HCT116 (cell line): Measurements from ENCODE around the gene TIAM1. TPM values are rescaled to one million over a fixed set of nuclear protein-coding genes. Genes with fewer than 3 reads are reported as not detected.

ENCODE experiments used
- ATAC-seq: fragments of 200-7000 bp; cut with Tn5 transposase; 2 replicates; pipeline ENCODE4 v1.9.1; 2020; ENCODE audit warnings: mild to moderate bottlenecking, moderate library complexity
- BruUV-seq: library from RNA; stranded (reverse); fragments of 400-500 nt; replicated peaks from 2 replicates; lab custom pipeline; 2021; lab: Mats Ljungman, UMichigan
- CTCF ChIA-PET: fragments of 300-600 bp; sonication (Branson Sonifier 250); formaldehyde crosslinking; loops from one replicate; lab custom pipeline; 2021; ENCODE audit warnings: antibody characterized with exemption; lab: Charles Lee
- POLR2A ChIA-PET: fragments of 300-600, 350-600 bp; sonication (Branson Sonifier 250); formaldehyde crosslinking; loops from one replicate; lab custom pipeline; 2021; ENCODE audit warnings: antibody characterized with exemption; lab: Charles Lee
- RAD21 ChIA-PET, 2 experiments: fragments of 300-600 bp; sonication (Branson Sonifier 250); formaldehyde crosslinking; loops; one replicate each; lab custom pipeline; 2023; ENCODE audit warnings: low total read pairs in 2 of 2; ENCODE audit not compliant: uncharacterized antibody in 2 of 2, unreplicated experiment in 2 of 2, low non-redundant PET in 1 of 2; lab: Charles Lee
- DNase-seq: peaks from one replicate; pipeline ENCODE4 v3.0.0-alpha.2; 2010; ENCODE audit warnings: low read depth, low spot score
- H2AFZ ChIP-seq: fragments of 200-600 bp; shearing (Covaris generic), sonication (generic); 2 replicates; pipeline ENCODE4 v1.6.1; 2017; ENCODE audit warnings: low read depth, mixed run types, mixed read lengths, antibody characterized with exemption, low read length; ENCODE audit not compliant: poor library complexity, severe bottlenecking
- H3K27ac ChIP-seq: 2 replicates; pipeline ENCODE4 v1.5.1; 2012; ENCODE audit warnings: low read depth, low read length
- H3K27me3 ChIP-seq: fragments of 200-600 bp; sonication (generic); 2 replicates; pipeline ENCODE4 v1.6.1; 2016; ENCODE audit warnings: mixed run types, low read length, mixed read lengths; ENCODE audit not compliant: insufficient read depth
- H3K36me3 ChIP-seq, 2 experiments: fragments of 200-500 bp in 1 of 2; fragments of 200-600 bp in 1 of 2; sonication (Bioruptor generic) in 1 of 2; sonication (generic) in 1 of 2; 2 replicates each; pipeline versions ENCODE4 v1.5.1 to v1.6.1; 2014 to 2016; ENCODE audit warnings: low read length in 2 of 2, inconsistent platforms in 1 of 2, mixed read lengths in 1 of 2, mixed run types in 1 of 2; ENCODE audit not compliant: insufficient read depth in 2 of 2, control insufficient read depth in 1 of 2
- H3K4me1 ChIP-seq, 2 experiments: fragments of 200-600 bp in 1 of 2; sonication (generic) in 1 of 2; 2 replicates each; pipeline versions ENCODE4 v1.5.1 to v1.6.1; 2012 to 2017; ENCODE audit warnings: low read length in 2 of 2, inconsistent platforms in 1 of 2, mild to moderate bottlenecking in 1 of 2, mixed read lengths in 1 of 2, mixed run types in 1 of 2, moderate library complexity in 1 of 2; ENCODE audit not compliant: insufficient read depth in 2 of 2, control insufficient read depth in 1 of 2
- H3K4me2 ChIP-seq: fragments of 200-600 bp; sonication (generic); 2 replicates; pipeline ENCODE4 v1.6.1; 2017; ENCODE audit warnings: mixed run types, low read length, mixed read lengths
- H3K4me3 ChIP-seq, 2 experiments: fragments of 200-600 bp in 1 of 2; sonication (generic) in 1 of 2; replicated peaks in 1 of 2; 2 replicates each; pipeline ENCODE4 v1.5.1; 2011 to 2016; ENCODE audit warnings: low read length in 2 of 2, control low read depth in 1 of 2, low read depth in 1 of 2, mild to moderate bottlenecking in 1 of 2, mixed read lengths in 1 of 2, mixed run types in 1 of 2
- H3K79me2 ChIP-seq: fragments of 200-600 bp; sonication (generic); 2 replicates; pipeline ENCODE4 v1.6.1; 2017; ENCODE audit warnings: mild to moderate bottlenecking, mixed run types, low read length, moderate library complexity, mixed read lengths; ENCODE audit not compliant: insufficient read depth
- H3K9ac ChIP-seq: fragments of 200-600 bp; sonication (generic); 2 replicates; pipeline ENCODE4 v1.6.1; 2016; ENCODE audit warnings: low read length, mixed read lengths
- H3K9me2 ChIP-seq: fragments of 200-600 bp; sonication (generic), shearing (Covaris generic); 2 replicates; pipeline ENCODE4 v1.6.1; 2017; ENCODE audit warnings: mixed run types, mild to moderate bottlenecking, moderate library complexity; ENCODE audit not compliant: insufficient read depth
- H3K9me3 ChIP-seq, 2 experiments: fragments of 200-500 bp in 1 of 2; fragments of 200-600 bp in 1 of 2; sonication (Bioruptor generic) in 1 of 2; sonication (generic) in 1 of 2; 2 replicates each; pipeline ENCODE4 v1.6.1; 2014 to 2017; ENCODE audit warnings: low read length in 2 of 2, mixed read lengths in 2 of 2, inconsistent platforms in 1 of 2, low read depth in 1 of 2, mild to moderate bottlenecking in 1 of 2, mixed run types in 1 of 2, moderate library complexity in 1 of 2; ENCODE audit not compliant: control insufficient read depth in 1 of 2, insufficient read depth in 1 of 2
- H4K20me1 ChIP-seq: fragments of 200-600 bp; sonication (generic), shearing (Covaris generic); 2 replicates; pipeline ENCODE4 v1.6.1; 2017; ENCODE audit warnings: mixed run types, mild to moderate bottlenecking, moderate library complexity; ENCODE audit not compliant: insufficient read depth
- CTCF ChIP-seq, 3 experiments: fragments of 200-600 bp in 1 of 3; sonication (generic) in 1 of 3; IDR thresholded peaks in 2 of 3; conservative IDR thresholded peaks in 1 of 3; 2 replicates each; pipeline ENCODE4 v1.5.1; 2012 to 2017; ENCODE audit warnings: low read depth in 2 of 3, low read length in 2 of 3, antibody characterized with exemption in 1 of 3, borderline replicate concordance in 1 of 3, control low read depth in 1 of 3, mild to moderate bottlenecking in 1 of 3, mixed read lengths in 1 of 3, mixed run types in 1 of 3, moderate library complexity in 1 of 3; ENCODE audit not compliant: insufficient read depth in 1 of 3
- EZH2phosphoT487 ChIP-seq: fragments of 200-600 bp; IDR thresholded peaks from 2 replicates; pipeline ENCODE4 v1.6.1; 2018; ENCODE audit warnings: antibody characterized with exemption, borderline replicate concordance
- JUND ChIP-seq: IDR thresholded peaks from 2 replicates; pipeline ENCODE4 v1.6.1; 2012
- RAD21 ChIP-seq: IDR thresholded peaks from 2 replicates; pipeline ENCODE4 v1.6.1; 2012; ENCODE audit warnings: low read depth, mild to moderate bottlenecking
- intact Hi-C: fragments of 100-400 bp; cut with micrococcal nuclease; formaldehyde crosslinking; loops from 2 replicates; pipeline ENCODE4 v1.10.0; 2022
- total RNA-seq: library from RNA; stranded (reverse); gene quantifications from one replicate; pipeline ENCODE4 v1.2.1, GENCODE V29; 2021; ENCODE audit not compliant: unreplicated experiment

Gene TIAM1
- total RNA-seq, 1 experiment from 2014 or later, result 47.8 TPM

DNA sequence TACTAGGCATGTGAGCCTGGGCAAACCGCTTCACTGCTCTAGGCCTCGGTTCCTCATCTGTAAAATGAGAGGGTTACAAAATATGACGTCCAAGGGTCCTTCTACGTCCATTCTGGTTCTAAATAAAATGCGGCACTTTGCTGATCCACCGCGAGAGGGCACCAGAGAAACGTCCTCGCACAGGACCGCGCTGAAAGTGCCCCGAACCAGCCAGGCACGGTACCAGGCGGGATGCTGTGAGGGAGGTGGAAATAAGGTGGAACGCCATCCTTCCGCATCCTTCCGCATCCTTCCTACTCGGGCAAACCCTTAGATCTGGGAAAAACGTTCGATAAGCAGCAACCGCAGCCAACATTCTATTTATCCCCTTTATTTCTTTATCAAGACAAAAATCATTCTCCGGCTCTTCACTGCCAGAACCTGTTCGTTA lies 245.5 kb downstream of the TIAM1 start:
- intact Hi-C loops, result loop anchor here (1.0 kb wide), 2 partner anchors 82 to 506 kb away; no protein-coding TSS in a partner anchor
- 0 out of 2 replicates have a peak, but pooled peaks cover 3% of the 10 kb centered on the region for H3K27me3 ChIP-seq
- H3K9ac ChIP-seq, result no peak overlapping the region
- no peaks in the 10 kb centered on the region for H4K20me1 ChIP-seq
- peak; percentile 51 for DNase-seq
- no peaks in the 10 kb centered on the region for H3K9me2 ChIP-seq
- ATAC-seq, result peak; percentile 97
- no peaks in the 10 kb centered on the region for H3K79me2 ChIP-seq
- H3K4me1 ChIP-seq, result no peaks in the 10 kb centered on the region; a peak in 1 of 4 replicates
- H3K9me3 ChIP-seq, result no peaks in the 10 kb centered on the region
- ChIA-PET CTCF (interaction anchor here (1.1 to 2.0 kb wide), 5 partner anchors 11 to 505 kb away, joined by 4 to 16 read pairs (median 5); no protein-coding TSS in a partner anchor), POLR2A (no interaction called here), RAD21 (no interaction called here)
- H3K36me3 ChIP-seq, result no peaks in the 10 kb centered on the region
- peak; percentile 79 for TF ChIP-seq RAD21
- TF ChIP-seq JUND, result no peak
- TF ChIP-seq CTCF (IDR thresholded peaks at IDR 0.05 in 2 of 3, conservative IDR thresholded peaks at IDR 0.05 in 1 of 3; ENCODE audit: borderline replicate concordance in 1 of 3, insufficient read depth in 1 of 3, low read depth in 2 of 3, low read length in 2 of 3), result peak; percentile 65 to 94 (median 92)
- no peak overlapping the region for H3K4me3 ChIP-seq
- H2AFZ ChIP-seq, result no peak overlapping the region
- BruUV-seq, result no TSS peak
- peak overlapping the region; percentile 32; the same call in 1 of the 2 replicates for H3K4me2 ChIP-seq
- no peak overlapping the region for H3K27ac ChIP-seq

- H3K79me2 ChIP-seq, result no peaks in the 10 kb centered on the region
- TF ChIP-seq EZH2phosphoT487, result no peak
- TF ChIP-seq JUND, result no peak
- no peaks in the 10 kb centered on the region for H3K36me3 ChIP-seq
- H3K9ac ChIP-seq, result no peak overlapping the region
- H2AFZ ChIP-seq, result no peak overlapping the region
- no TSS peak for BruUV-seq
- no peaks in the 10 kb centered on the region for H3K9me2 ChIP-seq
- H4K20me1 ChIP-seq, result no peaks in the 10 kb centered on the region
- DNase-seq (no peak), ATAC-seq (no peak)
- H3K27me3 ChIP-seq, result no peaks in the 10 kb centered on the region
- H3K4me3 ChIP-seq, result no peak overlapping the region
- H3K9me3 ChIP-seq, result no peaks in the 10 kb centered on the region
- POLR2A ChIA-PET, result no interaction called here
- CTCF ChIA-PET, result no interaction called here
- no peak overlapping the region for H3K27ac ChIP-seq
- RAD21 ChIA-PET, result no interaction called here
- no peak overlapping the region for H3K4me2 ChIP-seq
- no peaks in the 10 kb centered on the region for H3K4me1 ChIP-seq
- intact Hi-C loops, result no loop called here
Observed at GRCh38 chr21:31092832-31093625, 251.0 kb downstream of the TIAM1 start.
